ENCODE data around the gene TMEM178A. TPM values are rescaled to one million over a fixed set of nuclear protein-coding genes. Genes with fewer than 3 reads are reported as not detected.

Gene TMEM178A
- total and polyA plus RNA-seq, 12 donors: 0.35 to 46.4 (median 3.3) TPM; not detected in 1

DNA sequence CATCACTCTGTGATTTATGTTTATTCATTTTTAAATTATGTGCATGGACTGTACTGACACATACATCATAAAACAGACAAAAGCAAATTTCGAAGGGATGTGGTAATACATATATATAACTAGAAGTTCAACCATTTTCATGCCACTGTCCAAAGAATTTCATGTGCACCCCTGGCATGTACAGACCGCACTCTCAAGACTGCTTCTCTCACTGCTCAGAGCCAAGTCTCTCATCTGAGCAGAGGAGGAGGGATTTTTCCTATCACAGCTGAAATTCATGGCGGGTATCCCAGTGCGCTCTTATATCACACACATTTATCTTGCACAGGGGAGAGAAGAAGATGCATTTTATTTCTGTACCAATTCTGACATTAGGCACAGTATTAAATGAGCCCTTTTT is 5.9 kb downstream of the TMEM178A start:
- no peak overlapping the region for H3K27ac ChIP-seq
- WGBS, 4 donors: 75 to 88% (median 84%) methylated on average over 4 of the region's 4 CpGs
- peaks cover 5% of the 10 kb centered on the region for H3K27me3 ChIP-seq
- H3K4me3 ChIP-seq: no peak overlapping the region
- TF ChIP-seq POLR2A (IDR thresholded peaks at IDR 0.05): no peak
- TF ChIP-seq CTCF (IDR thresholded peaks at IDR 0.05): no peak
- H3K36me3 ChIP-seq (replicated peaks in 1 of 2): no peaks in the 10 kb centered on the region
- intact Hi-C loops (cut with DNase I): no loop called here
- H3K4me1 ChIP-seq (replicated peaks in 1 of 2): peaks cover 4 to 8% of the 10 kb centered on the region in 2 donors
- H3K9me3 ChIP-seq (replicated peaks in 1 of 3): no peaks in the 10 kb centered on the region
- DNase-seq: no peak

GRCh38 chr2:39673018-39673417 is 7.3 kb downstream of the TMEM178A start:
- no peaks in the 10 kb centered on the region for H3K9me3 ChIP-seq (replicated peaks in 1 of 3)

DNA sequence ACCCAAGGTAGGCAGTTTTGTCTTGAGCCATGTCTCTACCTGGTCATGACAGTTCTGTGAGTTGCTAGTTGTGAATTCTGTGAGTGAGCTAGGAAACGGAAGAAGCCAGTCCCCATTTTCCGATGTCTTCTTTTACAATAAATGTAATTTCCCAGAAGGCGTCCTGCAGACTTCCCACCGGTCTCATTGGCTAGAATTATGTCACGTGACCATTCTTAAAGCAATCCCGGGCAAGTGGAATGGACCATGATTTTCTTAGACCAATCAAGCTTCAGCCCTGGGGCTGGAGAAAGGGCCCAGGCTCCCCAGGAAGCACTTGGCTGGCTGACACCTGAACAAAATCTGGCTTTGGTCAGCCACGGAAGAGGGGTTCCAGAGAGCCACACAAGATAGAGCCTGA is 10.6 kb downstream of the TMEM178A start:
- Histone ChIP-seq H3K27ac (no peak overlapping the region), H3K4me3 (no peak overlapping the region), H3K4me1 (replicated peaks in 1 of 2) (no peaks in the 10 kb centered on the region), H3K9me3 (replicated peaks in 1 of 3) (no peaks in the 10 kb centered on the region), H3K27me3 (no peaks in the 10 kb centered on the region), H3K36me3 (replicated peaks in 1 of 2) (no peaks in the 10 kb centered on the region)
- intact Hi-C loops (cut with DNase I): no loop called here
- no peak for DNase-seq
- 93 to 99% (median 94%) methylated on average over 7 of the region's 7 CpGs for WGBS, 4 donors
- TF ChIP-seq CTCF (IDR thresholded peaks at IDR 0.05) (no peak), POLR2A (IDR thresholded peaks at IDR 0.05) (no peak)

More at GRCh38 chr2:39673018-39673417, 7.3 kb downstream of the TMEM178A start:
- no peak for DNase-seq
- Histone ChIP-seq H3K27me3 (peaks cover 5% of the 10 kb centered on the region), H3K4me1 (replicated peaks in 1 of 2) (no peaks in the 10 kb centered on the region), H3K27ac (no peak overlapping the region), H3K36me3 (replicated peaks in 1 of 2) (no peaks in the 10 kb centered on the region), H3K4me3 (no peak overlapping the region)
- 67 to 86% (median 71%) methylated on average over 7 of the region's 7 CpGs for WGBS, 4 donors
- intact Hi-C loops (cut with DNase I): no loop called here
- TF ChIP-seq POLR2A (IDR thresholded peaks at IDR 0.05) (no peak), CTCF (IDR thresholded peaks at IDR 0.05) (no peak)

DNA sequence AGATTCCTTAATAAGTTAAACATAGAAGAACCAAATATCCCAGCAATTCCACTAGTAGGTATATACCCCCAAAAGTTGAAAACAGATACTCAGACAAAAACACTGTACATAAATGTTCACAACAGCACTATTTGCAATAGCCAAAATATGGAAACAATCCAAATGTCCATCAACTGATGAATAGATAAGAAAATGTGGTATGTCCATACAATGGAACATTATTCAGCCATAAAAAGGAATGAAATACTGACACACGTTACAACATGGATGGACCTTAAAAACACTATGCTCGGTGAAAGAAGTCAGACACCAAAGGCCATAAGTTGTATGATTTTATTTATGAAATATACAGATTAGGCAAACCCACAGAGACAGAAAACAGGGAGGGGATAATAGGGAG is 12.5 kb downstream of the TMEM178A start:
- Histone ChIP-seq H3K27ac (no peak overlapping the region), H3K9me3 (replicated peaks in 1 of 3) (no peaks in the 10 kb centered on the region), H3K4me1 (replicated peaks in 1 of 2) (no peaks in the 10 kb centered on the region), H3K4me3 (no peak overlapping the region), H3K27me3 (no peaks in the 10 kb centered on the region), H3K36me3 (replicated peaks in 1 of 2) (no peaks in the 10 kb centered on the region)
- intact Hi-C loops (cut with DNase I): no loop called here
- no peak for DNase-seq
- 89 to 94% (median 90%) methylated on average over 2 of the region's 2 CpGs for WGBS, 4 donors
- TF ChIP-seq CTCF (IDR thresholded peaks at IDR 0.05) (no peak), POLR2A (IDR thresholded peaks at IDR 0.05) (no peak)
